EH (cell line): ENCODE measurements around the gene PDXP.
"Not testable (repeated sequence)": the region's sequence is repeated elsewhere in the genome, so short reads cannot be mapped to it uniquely, and the experiment has no call there.

ENCODE experiments used
- DNase-seq: peaks from one replicate; pipeline ENCODE4 v3.0.0-alpha.2; 2015; ENCODE audit warnings: low read depth

PDXP gene, protein sequence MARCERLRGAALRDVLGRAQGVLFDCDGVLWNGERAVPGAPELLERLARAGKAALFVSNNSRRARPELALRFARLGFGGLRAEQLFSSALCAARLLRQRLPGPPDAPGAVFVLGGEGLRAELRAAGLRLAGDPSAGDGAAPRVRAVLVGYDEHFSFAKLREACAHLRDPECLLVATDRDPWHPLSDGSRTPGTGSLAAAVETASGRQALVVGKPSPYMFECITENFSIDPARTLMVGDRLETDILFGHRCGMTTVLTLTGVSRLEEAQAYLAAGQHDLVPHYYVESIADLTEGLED

DNA sequence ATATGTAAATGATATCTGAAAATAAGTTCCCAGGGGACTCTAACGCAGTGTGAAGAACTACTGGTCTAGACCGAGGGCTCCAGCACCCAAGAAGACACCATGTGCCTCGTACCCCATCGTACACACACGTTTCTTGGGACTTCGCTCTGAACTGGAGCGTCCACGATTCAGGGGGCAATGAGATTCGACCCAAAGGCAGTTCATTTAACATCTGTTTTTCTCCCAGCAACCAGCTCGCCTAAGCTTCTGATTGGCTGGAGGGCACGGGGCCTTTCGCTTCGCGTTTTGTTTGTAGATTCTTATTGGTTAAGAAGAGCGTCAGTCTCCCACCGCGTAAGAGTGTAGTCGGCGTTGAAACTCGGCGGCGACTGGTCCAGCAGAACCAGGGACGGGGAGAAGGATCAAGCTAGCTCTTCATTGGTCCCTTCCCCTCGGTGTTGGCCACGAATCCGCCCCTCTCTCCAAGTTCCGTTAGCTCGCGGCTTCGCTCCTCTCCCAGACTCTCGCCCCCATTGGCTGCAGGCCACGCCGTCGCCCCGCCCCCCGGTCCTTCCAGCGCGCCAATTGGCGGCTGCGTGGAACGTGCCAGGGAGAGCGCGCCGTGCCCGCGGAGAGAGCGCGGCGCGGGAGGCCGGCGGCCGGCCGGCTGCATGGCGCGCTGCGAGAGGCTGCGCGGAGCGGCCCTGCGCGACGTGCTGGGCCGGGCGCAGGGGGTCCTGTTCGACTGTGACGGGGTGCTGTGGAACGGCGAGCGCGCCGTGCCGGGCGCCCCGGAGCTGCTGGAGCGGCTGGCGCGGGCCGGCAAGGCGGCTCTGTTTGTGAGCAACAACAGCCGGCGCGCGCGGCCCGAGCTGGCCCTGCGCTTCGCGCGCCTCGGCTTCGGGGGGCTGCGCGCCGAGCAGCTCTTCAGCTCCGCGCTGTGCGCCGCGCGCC is at the start of gene PDXP:
PDXP (plus strand) TSS at position 591 of the 933 bp plus-strand sequence; CDS start at position 651, 60 bp downstream.
- peak; percentile 100 for DNase-seq

DNA sequence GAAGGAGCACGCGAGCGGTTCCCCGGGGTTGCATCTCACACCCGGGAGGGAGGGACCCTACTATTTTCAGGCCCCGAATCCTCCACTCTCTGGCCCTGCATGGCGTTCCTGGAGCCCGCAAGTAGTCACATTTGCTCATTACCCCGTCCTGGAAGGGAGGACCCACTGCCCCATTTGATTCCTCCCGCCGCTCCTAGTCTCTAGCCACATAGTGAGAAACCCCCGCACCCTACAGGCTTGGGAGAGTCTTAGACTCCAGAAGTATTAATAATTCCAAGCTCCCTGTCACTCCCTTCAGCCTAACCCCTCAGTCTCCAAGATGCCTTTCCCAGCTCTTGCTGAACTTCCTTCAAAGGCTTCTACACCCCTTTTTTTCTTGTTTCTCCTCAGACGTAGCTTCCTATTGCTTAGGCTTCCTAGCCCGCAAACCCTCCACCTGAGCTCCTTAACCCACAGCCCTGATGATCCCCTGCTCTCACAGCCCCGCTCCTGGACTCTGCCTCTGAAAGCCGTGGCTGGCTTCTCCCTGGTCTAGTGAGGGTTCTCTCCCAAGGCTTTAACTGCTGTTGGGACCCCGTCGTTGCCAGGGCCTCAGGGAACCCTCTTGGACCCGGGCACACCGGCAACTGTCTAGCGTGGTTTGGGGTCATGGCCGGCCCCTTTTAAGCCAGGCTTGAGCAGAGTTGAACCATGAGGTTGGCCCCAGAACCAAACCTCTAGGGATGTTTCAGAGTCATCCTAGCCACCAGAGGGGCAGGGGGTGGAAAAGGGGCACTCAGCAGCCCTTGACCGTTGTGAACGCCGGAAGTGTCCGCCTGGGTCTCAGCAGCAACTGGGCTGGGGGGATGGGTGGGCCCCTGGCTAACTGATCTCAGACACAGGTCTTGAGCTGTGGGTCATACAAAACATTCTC is 49.0 kb upstream of the PDXP start:
- peak; percentile 29 for DNase-seq

GRCh38 chr22:37610153-37610475 is 48.4 kb upstream of the PDXP start:
- DNase-seq = not testable (repeated sequence)

DNA sequence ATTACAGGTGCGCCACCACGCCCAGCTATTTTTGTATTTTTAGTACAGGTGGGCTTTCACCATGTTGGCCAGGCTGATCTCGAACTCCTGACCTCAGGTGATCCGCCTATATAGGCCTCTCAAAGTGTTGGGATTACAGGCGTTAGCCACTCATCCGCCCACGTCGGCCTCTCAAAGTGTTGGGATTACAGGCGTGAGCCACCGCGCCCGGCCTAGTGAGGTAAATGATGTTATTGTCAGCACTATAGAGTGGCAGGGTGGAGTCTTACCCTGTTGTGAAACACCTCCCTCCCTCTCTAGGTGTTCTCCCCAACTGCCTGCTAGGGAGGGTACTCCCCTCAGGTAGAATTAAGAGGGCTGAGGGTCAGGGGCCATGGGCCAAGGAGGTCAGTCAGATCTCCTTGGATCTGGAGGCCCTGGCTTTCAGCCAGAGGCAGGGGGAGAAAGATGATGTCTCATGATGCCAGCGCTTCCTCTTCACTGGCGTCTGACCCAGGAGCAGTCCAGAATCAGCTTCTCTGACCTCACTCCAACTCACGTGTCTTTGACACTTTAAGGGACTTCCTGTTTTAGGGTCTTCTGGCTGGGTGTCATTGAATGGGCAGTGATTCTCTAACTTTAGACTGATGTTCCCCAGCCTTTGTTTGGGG is 47.9 kb upstream of the PDXP start:
- DNase-seq = no peak

GRCh38 chr22:37611207-37611606 is 47.3 kb upstream of the PDXP start:
- DNase-seq = no peak

- DNase-seq = no peak
Observed at GRCh38 chr22:37616201-37617083, 42.1 kb upstream of the PDXP start.

DNA sequence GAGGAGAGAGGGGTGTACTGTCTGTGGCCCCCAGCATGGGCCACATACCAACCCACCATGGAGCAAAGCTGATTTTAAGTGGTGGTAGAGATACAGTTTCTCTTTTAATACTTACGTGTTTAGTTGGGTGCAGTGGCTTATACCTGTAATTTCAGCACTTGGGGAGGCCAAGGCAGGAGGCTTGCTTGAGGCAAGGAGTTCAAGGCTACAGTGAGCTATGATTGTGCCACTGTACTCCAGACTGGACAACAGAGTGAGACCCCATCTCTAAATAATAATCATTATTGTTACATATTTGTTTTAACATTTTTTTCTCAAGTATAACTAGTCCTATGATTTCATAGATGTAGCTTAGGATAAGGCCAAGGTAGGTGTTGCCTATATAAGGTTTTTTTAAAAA is 41.1 kb upstream of the PDXP start:
- no peak for DNase-seq

GRCh38 chr22:37618072-37618656 is 40.4 kb upstream of the PDXP start:
- DNase-seq = no peak

GRCh38 chr22:37618674-37619073 is 39.8 kb upstream of the PDXP start:
- DNase-seq = no peak

- DNase-seq = no peak
Observed at GRCh38 chr22:37619991-37620390, 38.5 kb upstream of the PDXP start.

- no peak for DNase-seq
Observed at GRCh38 chr22:37621352-37621860, 37.1 kb upstream of the PDXP start.

DNA sequence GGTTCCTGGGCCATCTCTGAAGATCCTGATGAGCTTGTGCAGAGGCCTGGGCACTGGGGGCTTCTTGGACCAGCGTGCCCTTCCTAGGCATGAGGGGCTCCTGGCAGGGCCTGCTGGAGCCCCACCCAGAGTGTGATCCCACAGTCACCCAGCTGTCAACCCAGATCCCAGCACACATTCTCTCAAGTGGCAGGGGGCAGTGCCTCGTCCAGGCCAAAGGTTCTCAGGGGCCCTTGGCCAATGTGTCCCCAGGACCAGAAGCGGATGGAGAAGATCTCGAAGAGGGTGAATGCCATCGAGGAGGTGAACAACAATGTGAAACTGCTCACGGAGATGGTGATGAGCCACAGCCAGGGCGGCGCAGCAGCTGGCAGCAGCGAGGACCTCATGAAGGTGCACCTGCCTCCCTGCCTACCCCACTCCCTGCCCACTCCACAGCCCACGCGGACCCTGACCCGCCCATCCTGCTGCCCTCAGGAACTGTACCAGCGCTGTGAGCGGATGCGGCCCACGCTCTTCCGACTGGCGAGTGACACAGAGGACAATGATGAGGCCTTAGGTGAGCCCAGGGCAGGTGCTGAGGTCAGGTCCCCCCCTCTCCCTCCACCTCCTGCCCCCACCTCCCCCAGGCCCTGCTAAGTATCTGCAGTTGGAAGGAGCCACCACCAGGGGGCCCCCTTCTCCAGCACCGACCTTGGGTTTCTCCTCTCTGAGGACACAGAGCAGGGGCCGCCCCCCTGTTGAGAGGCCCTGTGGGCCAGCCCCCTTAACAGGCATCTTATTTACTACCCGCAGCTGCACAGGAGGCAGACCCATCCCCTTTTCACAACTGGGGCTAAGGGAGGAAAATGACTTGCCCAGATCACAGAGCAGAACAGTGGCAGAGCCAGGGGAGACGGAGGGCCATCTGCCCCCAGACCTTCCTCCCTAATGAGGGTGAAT is 35.2 kb upstream of the PDXP start:
- peak; percentile 66 for DNase-seq

GRCh38 chr22:37624017-37624365 is 34.5 kb upstream of the PDXP start:
- DNase-seq = no peak

DNA sequence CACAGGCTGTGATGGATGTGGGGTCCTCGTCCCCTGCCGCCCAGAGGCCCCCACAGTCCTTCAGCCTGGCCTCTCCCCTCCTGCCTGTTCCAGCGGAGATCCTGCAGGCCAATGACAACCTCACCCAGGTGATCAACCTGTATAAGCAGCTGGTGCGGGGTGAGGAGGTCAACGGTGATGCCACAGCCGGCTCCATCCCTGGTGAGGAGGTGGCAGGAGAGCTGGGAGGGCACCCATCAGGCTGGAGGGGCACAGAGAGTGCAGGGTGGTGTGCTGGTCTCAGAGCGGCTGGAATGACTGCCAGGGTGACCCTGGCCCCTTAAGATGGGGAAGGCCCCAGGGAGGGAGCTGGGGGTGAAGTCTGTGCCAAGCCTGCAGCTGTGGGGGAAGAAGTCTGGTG is 33.6 kb upstream of the PDXP start:
- no peak for DNase-seq

DNA sequence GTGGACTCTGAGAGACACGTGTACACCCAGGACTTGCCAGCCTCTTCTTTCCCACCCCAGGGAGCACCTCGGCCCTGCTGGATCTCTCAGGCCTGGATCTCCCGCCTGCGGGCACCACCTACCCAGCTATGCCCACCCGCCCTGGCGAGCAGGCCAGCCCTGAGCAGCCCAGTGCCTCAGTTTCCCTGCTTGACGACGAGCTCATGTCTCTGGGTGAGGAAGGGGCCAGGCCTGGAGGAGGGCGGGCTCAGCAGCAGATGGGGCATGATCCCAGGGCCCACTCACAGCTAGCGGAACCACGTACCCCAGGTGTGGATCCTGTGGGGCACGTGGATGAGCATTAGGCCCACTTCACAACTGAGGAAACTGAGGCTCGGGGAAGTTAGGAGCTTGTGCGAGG is 32.8 kb upstream of the PDXP start:
- no peak for DNase-seq

DNA sequence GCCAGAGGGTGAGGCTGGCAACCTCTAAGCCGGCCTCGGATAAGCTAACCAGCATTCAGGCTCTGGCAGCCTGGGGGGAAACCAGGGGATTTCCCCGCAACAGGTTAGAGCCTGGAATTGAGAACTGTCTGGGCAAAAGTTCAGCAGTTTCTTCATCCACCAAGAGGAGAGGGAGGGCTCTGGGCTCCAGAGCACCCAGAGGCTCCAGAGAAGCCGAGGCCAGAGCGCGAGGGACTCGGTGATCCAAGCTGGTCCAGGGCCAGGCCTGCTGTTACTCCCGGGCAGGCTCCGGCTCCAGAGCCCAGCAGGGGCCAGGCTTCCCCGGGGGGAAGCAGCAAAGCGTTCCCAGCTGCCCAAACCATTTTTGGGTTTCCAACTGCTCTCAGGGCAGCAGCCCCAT is 32.4 kb upstream of the PDXP start:
- no peak for DNase-seq

DNA sequence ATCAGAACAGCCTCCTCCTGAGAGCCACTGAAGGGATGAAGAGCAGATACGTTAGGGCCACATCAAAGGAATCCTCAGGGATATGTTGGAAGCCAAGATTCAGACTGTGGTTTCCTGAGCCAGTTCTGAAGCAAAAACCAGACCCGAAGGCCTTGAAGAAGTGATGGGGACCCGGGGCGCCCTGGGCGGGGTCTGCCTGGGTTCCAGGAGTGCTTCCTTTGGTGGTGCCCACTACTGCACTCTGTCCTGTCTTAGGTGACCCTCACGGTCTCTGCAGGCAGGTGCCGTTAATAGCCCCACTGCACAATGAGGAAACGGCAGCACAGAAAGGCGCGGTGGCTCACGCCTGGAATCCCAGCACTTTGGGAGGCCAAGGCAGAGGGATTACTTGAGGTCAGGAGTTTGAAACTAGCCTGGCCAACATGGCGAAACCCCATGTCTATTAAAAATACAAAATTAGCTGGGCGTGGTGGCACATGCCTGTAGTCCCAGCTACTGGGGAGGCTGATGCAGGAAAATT is 31.9 kb upstream of the PDXP start:
- DNase-seq = no peak

DNA sequence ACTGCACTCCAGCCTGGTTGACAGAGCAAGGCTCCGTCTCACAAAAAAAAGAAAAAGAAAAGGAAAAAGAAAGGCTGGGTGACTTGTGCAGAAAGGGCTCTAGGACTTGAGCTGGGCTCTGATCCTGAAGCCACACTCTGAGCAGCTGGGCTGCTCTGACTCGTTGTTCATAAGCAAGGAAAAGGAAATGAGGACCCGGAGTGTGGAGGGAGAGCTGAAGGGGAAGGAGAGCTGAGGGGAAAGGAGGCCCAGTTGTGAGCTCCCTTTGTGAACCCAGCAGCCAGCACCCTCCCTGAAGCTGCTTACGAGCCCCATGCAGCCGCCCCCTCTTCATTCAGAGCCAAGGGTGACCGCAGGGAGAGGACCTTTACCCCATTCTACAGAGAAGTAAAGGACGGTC is 31.4 kb upstream of the PDXP start:
- DNase-seq = peak; percentile 31

- DNase-seq = no peak
Observed at GRCh38 chr22:37627545-37627944, 31.0 kb upstream of the PDXP start.
